TTC549 (cell line): Measurements from ENCODE around the gene TMPRSS15.

Source experiments
- FAIRE-seq: peaks from 2 replicates; lab custom pipeline; 2012; peaks lifted over from hg19 to GRCh38; lab: Jason Lieb, UNC

Gene TMPRSS15

GRCh38 chr21:18244671-18245463 lies 158.7 kb downstream of the TMPRSS15 start, which contains the start of gene CHODL:
Gene CHODL (plus strand): TSS chr21:18244833. CDS start chr21:18245224, 391 bp downstream.
- no peak for FAIRE-seq

GRCh38 chr21:18235545-18235944 lies 168.0 kb downstream of the TMPRSS15 start:
- FAIRE-seq, result no peak

- FAIRE-seq, result no peak
These were observed 175.4 kb downstream of the TMPRSS15 start for GRCh38 chr21:18228060-18228739.

GRCh38 chr21:18222346-18222745 lies 181.2 kb downstream of the TMPRSS15 start:
- no peak for FAIRE-seq

- no peak for FAIRE-seq
These were observed 183.1 kb downstream of the TMPRSS15 start for GRCh38 chr21:18220498-18220897.
